GM20000 (cell line): ENCODE measurements around the gene GAPDHS.

ENCODE experiments used
- DNase-seq: peaks from one replicate; pipeline ENCODE4 v3.0.0; 2012; ENCODE audit warnings: low spot score
- CTCF ChIP-seq: IDR thresholded peaks from 2 replicates; pipeline ENCODE4 v1.5.1; 2012; ENCODE audit warnings: mild to moderate bottlenecking, control low read depth; ENCODE audit errors: extremely low read depth, missing control alignments

GAPDHS gene

DNA sequence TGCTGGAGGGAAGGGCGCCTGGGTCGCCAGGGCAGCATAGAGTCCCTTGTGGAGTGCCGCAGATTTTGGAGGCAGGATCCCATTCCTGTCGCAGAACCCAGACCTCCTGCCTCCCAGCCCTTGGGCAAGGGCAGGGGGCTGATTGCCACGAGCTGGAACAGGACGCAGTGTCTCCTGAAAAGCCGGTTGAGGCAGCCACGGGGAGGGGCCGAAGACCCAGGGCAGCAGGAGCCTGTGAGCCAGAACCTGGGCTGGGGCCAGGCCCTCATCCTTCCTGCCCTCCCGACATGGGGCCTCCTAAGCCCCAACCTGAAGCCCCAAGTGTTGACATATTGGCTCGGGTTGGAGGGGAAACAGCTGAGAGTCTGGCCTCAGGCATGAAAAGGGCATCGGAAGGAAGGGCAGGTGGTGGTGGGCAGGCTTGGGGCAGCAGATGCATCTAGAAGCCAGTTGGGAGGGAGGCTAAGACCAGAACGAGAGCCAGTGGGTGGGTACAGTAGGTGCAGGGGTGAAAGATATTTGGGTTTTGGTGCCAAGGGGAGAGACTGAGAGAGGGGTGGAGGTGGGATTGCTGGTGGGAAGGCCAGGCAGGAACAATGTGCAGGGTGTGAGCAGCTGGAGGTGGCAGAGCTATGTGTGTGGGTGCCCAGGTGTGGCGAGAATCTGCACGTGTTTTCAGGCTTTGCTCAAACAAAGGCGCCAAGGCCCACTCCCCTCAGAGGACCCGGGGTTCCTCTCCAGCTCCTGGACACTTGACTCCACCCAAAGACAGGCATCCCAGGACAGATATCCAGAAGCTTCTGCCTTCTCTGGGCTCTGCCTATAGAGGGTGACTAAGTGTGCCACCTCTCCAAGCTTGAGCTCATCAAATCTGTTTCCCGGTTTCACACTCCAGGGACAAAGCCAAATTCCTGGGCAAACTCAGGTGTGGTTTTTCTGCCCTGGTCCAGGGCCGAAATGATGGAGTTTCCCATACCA, 3.7 kb upstream of the GAPDHS start:
- no peak for TF ChIP-seq CTCF
- DNase-seq, result no peak

DNA sequence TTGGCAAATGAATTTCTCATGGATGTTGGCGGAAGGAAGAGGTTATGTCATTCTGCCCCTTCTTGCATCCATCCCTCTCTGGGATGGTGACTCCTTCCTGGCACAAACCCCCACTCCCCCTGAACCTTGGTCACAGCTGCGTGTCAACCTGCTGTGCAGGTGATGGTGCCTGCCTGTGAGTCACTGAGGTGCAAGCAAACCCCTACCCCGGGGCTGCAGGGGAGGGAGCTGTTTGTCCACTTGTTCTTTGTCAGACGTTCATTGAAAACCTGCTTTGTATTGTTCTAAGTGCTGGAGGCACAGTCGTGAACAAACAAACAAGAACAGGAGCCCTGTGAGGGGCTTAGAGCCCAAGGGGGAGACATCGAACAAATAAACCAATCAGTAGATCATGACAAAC, 2.0 kb upstream of the GAPDHS start:
- TF ChIP-seq CTCF, result no peak
- DNase-seq, result no peak

DNA sequence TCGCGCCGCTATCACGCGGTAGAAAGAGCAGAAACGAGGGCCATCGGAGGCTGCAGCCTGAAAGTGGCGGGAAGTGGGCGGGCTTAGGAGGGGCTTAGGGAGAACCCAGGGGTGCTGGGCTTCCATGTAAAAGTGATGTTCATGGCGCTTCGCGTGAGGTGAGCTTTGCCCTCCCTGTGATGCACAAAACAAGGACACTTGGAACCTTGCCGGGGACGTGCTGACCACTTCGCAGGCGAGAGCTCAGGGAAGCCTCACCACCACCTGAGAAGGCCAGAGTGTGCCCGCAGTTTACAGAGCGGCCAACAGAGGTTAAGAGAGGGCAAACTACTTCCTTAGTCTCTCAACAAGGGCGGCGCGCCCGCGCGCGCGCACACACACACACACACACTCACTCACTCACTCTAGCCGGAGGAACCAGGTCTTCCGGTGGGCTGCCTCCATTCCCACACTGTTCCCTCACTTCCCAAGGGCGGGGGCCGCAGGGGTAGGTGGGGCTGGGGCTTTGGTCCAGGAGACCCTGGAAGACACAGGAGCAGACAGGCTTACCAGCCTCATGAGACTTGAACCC, 651 bp downstream of the GAPDHS start:
- peak; percentile 55 for DNase-seq
- no peak for TF ChIP-seq CTCF

DNA sequence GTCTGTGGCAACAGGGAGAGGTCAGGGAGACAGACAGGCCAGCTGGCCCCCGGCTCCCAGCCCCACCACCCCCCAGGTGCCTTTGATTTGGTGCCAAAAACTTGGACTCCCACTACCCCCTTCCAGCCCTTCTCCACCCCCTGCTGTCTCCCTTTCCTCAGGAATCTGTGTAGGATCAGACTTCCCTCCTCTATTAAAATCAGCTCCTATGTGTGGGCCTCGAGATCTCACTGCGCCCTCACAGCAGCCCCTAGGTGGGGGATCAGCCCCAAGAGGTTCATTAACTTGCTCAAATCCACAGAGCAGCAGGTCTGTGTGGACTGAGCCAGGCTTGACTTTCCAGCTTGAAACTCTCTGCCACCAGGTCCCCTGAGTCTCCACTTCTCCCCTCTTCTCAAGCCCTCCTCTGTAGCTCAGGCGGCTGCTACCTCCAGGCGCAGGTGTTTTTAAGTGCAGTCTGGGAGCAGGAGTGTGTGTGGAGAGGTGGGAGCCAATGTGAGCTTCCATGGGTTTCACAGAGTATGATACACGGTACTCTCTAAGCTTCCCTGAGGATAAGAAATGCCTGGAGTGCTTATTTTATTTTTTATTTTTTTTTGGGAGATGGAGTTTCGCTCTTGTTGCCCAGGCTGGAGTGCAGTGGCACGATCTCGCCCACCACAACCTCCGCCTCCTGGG, 1.7 kb downstream of the GAPDHS start:
- no peak for DNase-seq
- TF ChIP-seq CTCF, result no peak

GRCh38 chr19:35539314-35539713, 6.1 kb downstream of the GAPDHS start:
- no peak for DNase-seq
- no peak for TF ChIP-seq CTCF

DNA sequence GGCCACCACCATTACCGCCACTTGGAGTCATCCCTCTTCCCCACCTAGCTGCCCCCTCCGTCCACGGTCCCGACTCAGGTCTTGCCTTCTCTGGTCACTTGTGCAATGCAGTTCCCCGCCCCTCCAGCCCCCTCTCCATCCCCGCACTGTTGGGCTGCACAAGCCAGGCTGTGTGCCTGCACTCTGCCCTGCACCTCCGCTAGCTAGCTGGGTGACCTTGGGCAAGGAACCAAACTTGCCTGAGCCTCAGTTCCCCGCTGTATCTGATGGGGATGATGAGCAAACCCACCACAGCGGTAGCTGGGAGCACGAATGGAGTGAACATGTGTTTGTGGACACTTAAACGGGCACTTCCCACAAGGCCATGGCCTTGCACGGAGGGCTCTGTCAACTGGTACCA, 6.6 kb downstream of the GAPDHS start:
- no peak for TF ChIP-seq CTCF
- DNase-seq, result no peak

DNA sequence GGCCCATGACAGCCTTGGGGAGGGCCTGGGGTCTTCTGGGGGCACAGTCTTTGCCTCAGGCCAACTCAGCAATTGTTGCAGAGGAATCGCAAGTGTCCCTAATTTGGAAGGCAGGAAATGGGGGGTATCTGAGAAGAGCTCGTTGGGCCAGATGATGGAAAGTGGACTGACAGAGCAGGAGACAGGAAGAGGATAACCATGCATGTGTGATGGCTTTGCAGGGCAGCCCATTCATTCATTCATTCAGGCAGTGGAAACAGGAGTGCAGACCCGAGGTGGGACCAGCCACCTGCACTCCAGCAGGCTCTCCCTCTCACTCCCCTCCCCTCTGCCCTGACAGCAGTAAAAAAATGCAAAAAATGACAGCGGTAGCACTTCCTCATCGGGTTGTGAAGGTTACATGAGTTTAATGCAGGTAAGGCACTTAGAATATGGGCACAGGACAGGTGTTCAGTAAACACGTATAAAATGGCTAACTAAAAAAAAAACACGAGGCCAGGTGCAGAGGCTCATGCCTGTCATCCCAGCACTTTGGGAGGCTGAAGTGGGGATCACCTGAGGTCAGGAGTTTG, 7.2 kb downstream of the GAPDHS start:
- DNase-seq, result no peak
- no peak for TF ChIP-seq CTCF
